GM19193 (cell line): ENCODE data around the gene ZDHHC22.

ENCODE experiments used
- POLR2A ChIP-seq: IDR thresholded peaks from 4 replicates; pipeline ENCODE4 v1.6.1; 2011; ENCODE audit not compliant: insufficient read depth, insufficient read length; ENCODE audit errors: extremely low read depth

ZDHHC22 gene

DNA sequence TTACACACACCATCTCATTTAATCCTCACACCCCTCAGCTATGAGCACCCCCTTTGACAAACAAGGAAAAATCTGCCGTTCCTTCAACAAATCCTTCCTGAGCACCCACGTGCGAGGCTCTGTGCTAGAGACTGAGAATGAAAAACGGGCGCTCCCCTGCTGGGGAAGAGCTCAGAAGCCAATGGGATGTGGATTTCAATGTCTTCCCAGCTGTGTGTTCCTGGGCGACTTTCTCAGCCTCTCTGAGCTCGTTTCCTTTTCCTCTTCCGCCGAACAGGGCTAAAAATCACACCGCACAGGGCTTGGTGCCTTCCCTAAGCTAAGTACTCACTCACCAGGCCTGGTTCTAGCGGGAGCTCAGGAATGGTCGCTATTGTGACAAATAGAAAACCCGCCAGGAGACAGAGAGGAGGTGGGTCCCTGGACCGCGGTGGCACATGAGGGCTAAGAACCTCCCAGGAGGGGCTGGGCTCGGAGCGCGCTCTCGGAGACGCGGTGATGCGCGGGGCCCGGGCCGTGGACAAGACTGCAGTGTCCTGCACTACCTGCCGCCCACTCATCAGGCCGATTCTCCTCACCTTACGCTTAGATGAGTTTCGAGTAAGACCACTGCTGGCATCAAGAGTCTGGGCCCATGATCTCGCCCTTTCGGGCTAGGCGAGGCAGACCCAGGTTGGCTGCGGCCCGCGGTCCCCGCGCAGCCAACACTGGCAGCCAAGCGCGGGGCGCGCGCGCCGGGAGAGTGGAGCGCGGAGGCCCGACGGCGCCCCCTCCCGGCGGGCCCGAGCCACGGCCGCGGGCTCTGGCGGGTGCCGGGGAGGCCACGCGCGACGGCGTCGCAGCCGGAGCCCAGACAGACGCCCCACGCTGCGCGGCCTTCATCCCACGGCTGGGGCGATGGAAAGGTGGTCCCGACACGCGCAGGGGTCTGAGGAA lies 17.0 kb downstream of the ZDHHC22 start:
- TF ChIP-seq POLR2A, result no peak

DNA sequence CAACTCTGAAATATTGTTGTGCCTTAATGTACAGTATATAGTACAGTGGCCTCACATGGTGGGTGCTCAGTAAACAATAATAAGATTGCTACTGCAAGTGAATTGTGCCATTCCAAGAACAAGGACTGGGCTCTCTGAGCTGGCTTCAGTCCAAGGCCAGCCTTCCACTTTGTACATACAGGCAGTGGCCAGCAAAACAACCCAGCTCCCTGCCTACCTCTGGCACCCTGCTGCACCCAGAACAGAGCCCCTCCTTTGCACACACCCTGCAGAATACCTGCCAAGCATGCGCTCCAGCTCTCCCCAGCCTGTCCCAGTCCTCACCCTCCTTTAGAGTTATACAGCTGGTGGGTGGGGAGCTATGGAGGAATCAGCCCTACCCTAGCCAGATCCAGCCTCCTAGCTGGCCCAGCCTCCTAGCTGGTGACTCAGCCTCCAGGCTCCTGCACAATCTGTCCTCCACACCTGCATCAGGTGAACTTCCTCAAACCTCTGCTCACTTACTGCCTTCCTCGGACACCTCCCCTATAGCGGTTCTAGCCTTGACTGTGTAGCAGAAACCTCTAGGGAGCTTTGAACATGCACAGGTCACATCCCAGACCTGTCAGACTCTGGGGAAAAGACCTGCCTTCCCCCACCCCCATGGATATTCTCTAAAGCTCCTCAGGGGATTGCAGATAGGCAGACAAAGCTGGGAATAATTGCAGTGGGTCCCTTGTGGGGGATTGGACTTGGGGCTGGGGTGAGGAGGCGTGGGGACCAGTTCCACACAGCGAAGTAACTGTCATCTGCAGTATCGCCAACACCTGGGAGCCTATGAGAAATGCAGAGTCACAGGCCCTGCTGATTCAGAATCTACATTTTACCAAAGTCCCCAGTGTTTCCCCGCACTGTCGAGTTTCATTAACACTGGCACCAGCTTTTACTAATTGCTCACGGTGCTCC lies 17.9 kb downstream of the ZDHHC22 start:
- no peak for TF ChIP-seq POLR2A

- TF ChIP-seq POLR2A, result no peak
Measured at GRCh38 chr14:77122526-77123125, 19.0 kb downstream of the ZDHHC22 start.

DNA sequence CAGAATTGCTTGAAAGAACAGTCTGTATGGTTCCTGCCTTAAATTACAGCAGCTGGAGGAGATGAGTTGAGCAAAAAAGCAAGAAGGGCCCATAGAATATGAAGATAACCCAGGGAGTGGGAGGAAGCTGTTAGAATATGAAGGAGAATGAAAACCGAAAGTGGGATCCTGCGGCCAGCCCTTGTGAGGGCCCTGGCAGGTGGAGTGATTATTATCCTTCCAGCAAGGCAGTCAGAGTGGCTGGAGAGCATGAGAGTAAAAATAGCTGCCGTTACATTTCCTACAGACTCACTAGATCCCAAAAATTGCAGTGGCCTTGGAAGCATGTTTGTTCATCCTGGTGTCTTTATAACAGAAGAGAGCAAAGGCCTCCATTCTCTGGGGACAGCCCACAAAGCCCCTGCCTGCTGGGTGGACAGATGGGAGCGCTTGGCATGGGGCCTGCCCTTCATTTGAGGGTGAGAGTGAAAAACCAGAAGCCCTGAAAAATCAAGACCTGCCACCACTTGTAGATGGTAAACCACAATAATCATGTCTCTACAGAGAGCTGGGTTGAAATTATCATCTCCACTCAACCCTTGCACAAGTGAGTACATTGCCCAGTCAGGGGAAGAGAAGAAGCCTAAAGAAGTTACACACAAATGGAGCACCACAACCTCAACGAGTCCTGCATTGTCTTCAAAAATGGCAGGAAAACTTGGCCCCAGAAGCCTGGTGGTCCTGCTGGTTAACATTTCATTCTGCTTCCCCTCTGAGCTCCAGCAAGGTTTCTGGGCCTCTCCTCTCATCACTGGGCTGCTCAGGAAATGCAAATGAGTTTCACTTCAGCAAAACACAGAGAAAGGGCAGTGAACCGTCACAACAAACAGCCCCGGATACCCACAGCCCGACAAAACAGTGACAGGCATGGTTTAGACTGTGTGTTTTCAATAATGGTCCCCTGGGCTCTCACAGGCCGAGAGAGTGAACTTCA lies 20.5 kb downstream of the ZDHHC22 start:
- no peak for TF ChIP-seq POLR2A

- no peak for TF ChIP-seq POLR2A
Measured at GRCh38 chr14:77119851-77120250, 21.7 kb downstream of the ZDHHC22 start.

DNA sequence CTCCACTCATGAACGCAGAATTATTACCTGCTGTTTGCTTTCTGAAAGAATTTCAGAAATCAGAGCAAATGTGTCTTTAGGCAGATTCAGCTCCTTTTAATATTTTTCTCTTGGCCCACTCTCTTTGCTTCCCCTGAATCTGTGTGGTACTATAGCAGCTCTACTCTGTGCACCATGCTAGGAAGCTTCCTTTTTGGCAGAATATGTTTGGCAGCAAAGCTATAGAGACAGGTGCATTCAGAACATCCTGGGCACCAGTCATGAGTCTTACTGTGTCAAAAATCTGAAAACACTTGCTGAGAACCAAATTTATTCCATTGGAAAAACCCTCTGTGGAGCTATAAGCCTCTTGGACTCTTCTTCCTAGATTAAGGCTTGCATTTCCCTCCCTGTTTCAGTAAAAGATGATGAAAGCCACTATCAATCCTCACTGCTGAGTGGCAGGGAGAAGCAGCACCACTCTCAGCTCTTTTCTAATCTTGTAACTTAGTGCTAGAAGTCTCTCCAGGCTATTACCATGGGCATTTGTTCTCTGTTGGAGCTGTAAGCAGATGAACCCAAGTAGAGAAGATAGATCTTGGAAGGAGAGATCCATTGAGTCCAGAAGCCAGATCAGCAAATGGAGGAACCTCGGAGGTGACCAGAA lies 25.3 kb downstream of the ZDHHC22 start:
- no peak for TF ChIP-seq POLR2A

GRCh38 chr14:77114609-77115008 lies 27.0 kb downstream of the ZDHHC22 start:
- TF ChIP-seq POLR2A, result no peak

DNA sequence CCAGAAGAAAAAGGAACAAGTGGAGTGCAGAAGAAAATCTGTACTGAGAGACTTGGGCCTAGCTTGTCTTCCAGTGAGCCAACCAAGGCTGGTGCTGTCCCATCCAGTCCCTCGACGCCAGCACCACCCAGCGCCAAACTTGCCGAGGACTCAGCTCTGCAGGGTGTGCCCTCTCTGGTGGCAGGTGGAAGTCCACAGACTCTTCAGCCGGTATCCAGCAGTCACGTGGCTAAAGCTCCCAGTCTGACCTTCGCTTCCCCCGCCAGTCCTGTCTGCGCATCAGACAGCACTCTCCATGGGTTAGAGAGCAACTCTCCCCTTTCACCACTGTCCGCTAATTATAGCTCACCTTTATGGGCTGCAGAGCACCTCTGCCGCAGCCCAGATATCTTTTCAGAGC lies 27.9 kb downstream of the ZDHHC22 start:
- TF ChIP-seq POLR2A, result no peak

DNA sequence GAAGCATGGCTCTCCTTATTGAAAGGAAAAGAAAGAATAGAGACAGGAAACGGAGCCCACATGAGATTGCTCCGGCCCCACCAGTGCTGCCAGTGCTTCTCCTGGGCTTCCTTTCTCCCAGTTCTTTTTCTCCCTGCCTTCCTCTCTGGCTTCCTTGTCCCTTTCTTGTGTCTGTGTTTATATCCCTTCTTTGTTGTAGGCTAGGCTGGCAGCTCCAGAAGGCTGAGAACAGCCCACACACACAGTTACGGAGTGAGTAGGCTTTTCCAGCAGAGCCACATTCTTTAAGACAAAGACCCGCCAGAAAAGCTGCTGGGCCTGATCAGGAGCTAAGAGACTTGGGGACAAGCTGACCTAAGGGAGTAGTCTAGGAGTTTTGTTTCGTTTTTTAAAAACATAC lies 30.6 kb downstream of the ZDHHC22 start:
- no peak for TF ChIP-seq POLR2A

DNA sequence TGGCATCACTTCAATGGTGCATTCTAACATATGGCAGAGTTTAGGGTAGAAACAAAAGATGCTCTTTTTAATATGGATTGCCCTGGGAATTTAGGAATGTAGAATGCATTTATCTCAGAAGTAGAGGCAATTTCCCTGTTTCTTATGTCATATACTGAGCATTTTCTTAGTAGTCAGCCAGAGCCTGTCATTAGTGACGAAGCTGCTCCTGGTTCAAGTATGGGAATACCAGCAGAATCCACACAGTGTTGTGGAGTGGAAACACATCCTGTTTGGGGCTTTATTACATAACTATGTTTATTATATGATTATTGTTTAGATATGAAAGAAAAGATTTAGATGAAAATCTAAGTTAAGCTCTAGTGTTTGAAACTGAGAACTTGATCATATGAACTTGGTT lies 31.3 kb downstream of the ZDHHC22 start:
- TF ChIP-seq POLR2A, result no peak

DNA sequence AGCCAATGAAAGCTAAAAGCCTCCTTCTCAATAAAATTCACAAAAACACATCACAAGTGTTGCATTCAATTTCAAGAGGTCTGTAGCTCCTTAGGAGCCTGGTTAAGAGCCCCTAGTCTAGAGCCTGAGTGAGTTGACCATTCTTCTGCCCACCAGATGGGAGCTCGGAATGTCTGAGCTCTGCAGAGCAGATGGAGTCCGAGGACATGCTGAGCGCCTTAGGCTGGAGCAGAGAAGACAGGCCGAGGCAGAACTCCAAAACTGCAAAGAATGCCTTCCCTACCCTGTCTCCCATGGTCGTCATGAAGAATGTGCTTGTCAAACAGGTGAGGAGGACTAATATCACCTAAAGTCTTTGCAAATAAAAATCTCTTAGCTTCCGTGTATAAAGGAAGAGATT lies 31.9 kb downstream of the ZDHHC22 start:
- TF ChIP-seq POLR2A, result no peak

GRCh38 chr14:77108753-77109152 lies 32.8 kb downstream of the ZDHHC22 start:
- TF ChIP-seq POLR2A, result no peak

DNA sequence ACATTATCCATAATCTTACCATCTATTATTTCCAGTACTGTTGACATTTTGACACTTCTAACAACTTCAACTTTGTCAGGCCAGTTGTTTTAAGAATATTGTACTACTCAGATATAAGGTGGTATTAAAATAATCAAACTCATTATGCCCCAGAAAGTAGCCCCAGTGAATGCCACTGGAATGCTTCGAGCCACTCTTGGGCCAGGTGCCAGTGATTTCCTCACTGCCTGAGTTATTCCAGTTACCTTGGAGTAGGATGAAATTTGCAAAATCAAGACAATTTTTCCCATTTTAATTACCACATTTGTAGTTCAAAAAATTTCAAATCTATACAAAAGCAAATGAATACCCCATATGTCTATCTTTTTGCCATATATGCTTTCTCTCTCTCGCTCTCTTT lies 34.4 kb downstream of the ZDHHC22 start:
- TF ChIP-seq POLR2A, result no peak

- TF ChIP-seq POLR2A, result no peak
Measured at GRCh38 chr14:77106666-77107065, 34.9 kb downstream of the ZDHHC22 start.
